IPS-20b (cell line): ENCODE results near the gene GAREM1.

Experiments
- H3K27ac ChIP-seq: one replicate; pipeline ENCODE4 v1.5.1; 2013; ENCODE audit warnings: low read length
- H3K27me3 ChIP-seq: 2 replicates; pipeline ENCODE4 v1.6.1; 2013; ENCODE audit warnings: mild to moderate bottlenecking, low read length, inconsistent platforms; ENCODE audit not compliant: insufficient read depth
- H3K36me3 ChIP-seq: 2 replicates; pipeline ENCODE4 v1.6.1; 2013; ENCODE audit warnings: low read depth, mild to moderate bottlenecking, inconsistent platforms, low read length, moderate library complexity; ENCODE audit not compliant: insufficient read depth
- H3K4me1 ChIP-seq: 2 replicates; pipeline ENCODE4 v1.6.1; 2013; ENCODE audit warnings: mild to moderate bottlenecking, control low read depth, inconsistent platforms, low read length, moderate library complexity; ENCODE audit not compliant: insufficient read depth
- H3K4me3 ChIP-seq: 2 replicates; pipeline ENCODE4 v1.5.1; 2013; ENCODE audit warnings: mild to moderate bottlenecking, low read length, inconsistent platforms
- H3K9ac ChIP-seq: 2 replicates; pipeline ENCODE4 v1.6.1; 2013; ENCODE audit warnings: low read depth, mild to moderate bottlenecking, inconsistent platforms, low read length, moderate library complexity
- H3K9me3 ChIP-seq: 2 replicates; pipeline ENCODE4 v1.6.1; 2013; ENCODE audit warnings: mild to moderate bottlenecking, low read depth, low read length, inconsistent platforms; ENCODE audit not compliant: insufficient read depth

The GAREM1 gene

DNA sequence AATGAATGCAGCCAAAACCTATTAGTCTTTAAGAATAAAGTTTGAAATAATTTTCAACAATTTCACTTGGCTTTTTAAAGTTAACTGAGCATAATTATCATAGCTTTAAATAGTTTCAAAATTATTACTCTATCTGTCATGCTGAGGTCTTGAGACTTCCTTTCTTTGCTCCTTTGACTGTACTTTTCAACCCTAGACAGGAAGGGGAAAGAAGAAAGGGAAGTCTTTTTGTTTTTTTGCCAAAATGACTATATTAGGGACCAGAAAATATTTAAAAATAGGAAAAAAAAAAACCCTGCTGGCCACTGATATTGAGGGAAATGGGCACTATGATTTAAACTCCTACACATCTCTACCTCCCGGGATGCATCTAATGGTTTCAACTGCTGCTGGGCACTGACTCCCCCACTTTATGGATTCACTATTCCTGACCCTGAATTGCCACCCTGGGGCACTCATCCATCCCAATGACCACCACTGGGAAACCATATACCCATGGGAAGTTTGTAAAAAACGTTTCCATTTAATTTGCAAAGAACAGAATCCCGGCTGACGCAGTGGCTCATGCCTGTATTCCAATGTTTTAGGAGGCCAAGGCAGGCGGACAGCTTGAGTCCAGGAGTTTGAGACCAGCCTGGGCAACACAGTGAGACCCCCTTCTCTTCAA is 50.5 kb downstream of the GAREM1 start:
- H3K27me3 ChIP-seq: no peaks in the 10 kb centered on the region
- H3K36me3 ChIP-seq: no peaks in the 10 kb centered on the region
- no peak overlapping the region for H3K9ac ChIP-seq
- no peaks in the 10 kb centered on the region for H3K9me3 ChIP-seq
- H3K4me1 ChIP-seq: no peaks in the 10 kb centered on the region
- no peak overlapping the region for H3K27ac ChIP-seq
- no peak overlapping the region for H3K4me3 ChIP-seq

DNA sequence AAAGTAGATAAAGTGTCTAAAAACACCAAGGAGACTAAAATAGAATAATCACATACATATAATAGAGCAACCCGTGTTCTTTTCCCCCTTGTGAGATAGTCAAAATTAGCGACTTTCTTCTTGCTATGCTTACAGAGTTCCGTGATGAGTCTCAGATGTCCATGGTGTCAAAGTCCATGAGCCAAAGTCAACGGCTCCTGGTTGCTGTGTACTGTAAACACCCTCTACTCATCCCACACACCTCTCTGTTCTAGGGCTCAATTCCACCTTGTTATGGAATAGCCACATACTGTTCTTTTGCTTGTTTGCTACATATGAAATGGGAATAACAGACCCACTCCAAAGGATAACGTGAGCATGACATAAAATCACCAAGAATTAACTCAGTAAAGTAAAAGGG is 52.5 kb downstream of the GAREM1 start:
- H3K4me3 ChIP-seq: no peak overlapping the region
- no peak overlapping the region for H3K27ac ChIP-seq
- H3K9ac ChIP-seq: no peak overlapping the region
- no peaks in the 10 kb centered on the region for H3K9me3 ChIP-seq
- H3K27me3 ChIP-seq: no peaks in the 10 kb centered on the region
- H3K4me1 ChIP-seq: no peaks in the 10 kb centered on the region
- no peaks in the 10 kb centered on the region for H3K36me3 ChIP-seq

DNA sequence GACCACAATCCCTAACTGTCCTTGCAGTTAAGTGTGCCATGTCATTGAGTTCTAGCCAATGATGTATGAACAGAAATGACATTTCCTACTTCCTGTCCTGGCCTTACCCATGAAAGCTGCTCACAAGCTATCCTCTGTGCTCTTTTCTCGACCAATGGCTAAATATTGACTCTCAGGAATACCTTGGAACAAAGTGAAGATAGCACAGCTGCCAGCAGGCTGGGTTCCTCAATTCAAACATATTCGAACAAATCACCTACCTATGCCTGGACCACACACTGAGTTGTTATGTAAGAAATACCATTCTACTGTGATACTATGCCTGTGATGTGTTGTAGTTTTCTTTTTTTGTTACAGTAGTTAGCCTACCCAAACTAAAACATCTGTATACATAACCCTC is 65.1 kb downstream of the GAREM1 start:
- no peak overlapping the region for H3K4me3 ChIP-seq
- H3K27ac ChIP-seq: no peak overlapping the region
- no peak overlapping the region for H3K9ac ChIP-seq
- H3K4me1 ChIP-seq: peaks cover 5% of the 10 kb centered on the region; the same call in 1 of the 2 replicates
- no peaks in the 10 kb centered on the region for H3K9me3 ChIP-seq
- H3K36me3 ChIP-seq: no peaks in the 10 kb centered on the region
- H3K27me3 ChIP-seq: no peaks in the 10 kb centered on the region

DNA sequence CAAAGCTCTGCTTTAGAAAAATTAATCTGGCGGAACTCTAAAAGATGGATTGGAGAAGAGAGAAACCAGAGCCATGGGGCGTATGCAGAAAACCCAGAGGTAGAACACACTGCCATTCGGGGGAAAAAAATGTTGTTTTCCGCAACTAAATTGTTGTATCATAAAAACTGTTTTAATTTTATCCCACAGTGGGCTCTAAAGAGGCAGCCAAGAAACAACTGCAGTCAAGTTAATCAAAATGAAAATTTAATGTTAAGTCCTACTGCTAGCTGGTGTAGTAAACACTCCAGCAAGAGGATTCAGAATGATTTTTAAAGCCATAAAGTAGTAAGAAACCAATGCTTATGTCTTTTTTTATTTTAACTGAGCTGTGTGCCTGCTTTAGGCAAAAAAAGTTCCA is 69.1 kb downstream of the GAREM1 start:
- H3K4me3 ChIP-seq: no peak overlapping the region
- peaks cover 5% of the 10 kb centered on the region; the same call in 1 of the 2 replicates for H3K4me1 ChIP-seq
- no peaks in the 10 kb centered on the region for H3K27me3 ChIP-seq
- no peak overlapping the region for H3K27ac ChIP-seq
- no peak overlapping the region for H3K9ac ChIP-seq
- H3K36me3 ChIP-seq: no peaks in the 10 kb centered on the region
- H3K9me3 ChIP-seq: no peaks in the 10 kb centered on the region

GRCh38 chr18:32393407-32393806 is 77.3 kb downstream of the GAREM1 start:
- Histone ChIP-seq H3K36me3 (no peaks in the 10 kb centered on the region), H3K4me1 (no peaks in the 10 kb centered on the region), H3K4me3 (no peak overlapping the region), H3K9me3 (no peaks in the 10 kb centered on the region), H3K27me3 (no peaks in the 10 kb centered on the region), H3K27ac (no peak overlapping the region), H3K9ac (no peak overlapping the region)

DNA sequence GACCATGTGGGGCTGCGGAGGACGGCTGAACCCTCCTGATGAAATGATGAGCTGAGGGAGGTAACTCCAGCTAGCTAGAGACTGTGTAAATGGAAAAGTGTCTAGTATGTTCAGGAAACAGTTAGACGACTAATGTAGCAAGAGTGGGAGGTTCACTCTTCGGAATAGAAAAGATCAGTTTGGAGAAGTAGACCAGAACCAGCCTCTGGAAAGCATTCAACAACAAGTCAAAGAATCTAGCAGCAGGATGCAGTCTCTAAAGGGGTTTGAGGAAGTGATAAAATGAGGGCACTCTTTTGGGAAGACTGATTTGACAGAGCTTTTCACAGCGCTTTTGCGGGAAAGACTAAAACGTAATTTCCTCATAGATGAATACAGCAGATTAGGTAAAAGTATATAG is 79.6 kb downstream of the GAREM1 start:
- Histone ChIP-seq H3K27me3 (no peaks in the 10 kb centered on the region), H3K9ac (no peak overlapping the region), H3K36me3 (no peaks in the 10 kb centered on the region), H3K4me1 (no peaks in the 10 kb centered on the region), H3K27ac (no peak overlapping the region), H3K4me3 (no peak overlapping the region), H3K9me3 (no peaks in the 10 kb centered on the region)

DNA sequence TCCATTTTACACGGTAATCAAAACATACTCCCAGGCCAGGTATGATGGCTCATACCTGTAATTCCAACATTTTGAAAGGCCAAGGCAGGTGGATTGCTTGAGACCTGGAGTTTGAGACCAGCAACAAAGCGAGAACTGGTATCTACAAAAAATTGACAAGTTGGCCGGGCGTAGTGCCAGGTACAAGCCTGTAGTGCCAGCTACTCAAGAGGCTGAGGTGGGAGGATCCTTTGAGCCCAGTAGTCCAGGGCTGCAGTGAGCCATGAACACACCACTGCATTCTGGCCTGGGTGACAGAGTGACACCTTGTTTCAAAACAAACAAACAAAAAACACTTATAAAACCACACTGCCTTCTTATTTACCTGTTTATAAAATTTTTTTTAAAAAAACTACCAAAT is 80.8 kb downstream of the GAREM1 start:
- Histone ChIP-seq H3K36me3 (no peaks in the 10 kb centered on the region), H3K4me1 (no peaks in the 10 kb centered on the region), H3K9ac (no peak overlapping the region), H3K27ac (no peak overlapping the region), H3K27me3 (no peaks in the 10 kb centered on the region), H3K9me3 (no peaks in the 10 kb centered on the region), H3K4me3 (no peak overlapping the region)

- H3K27ac ChIP-seq: no peak overlapping the region
- H3K9ac ChIP-seq: no peak overlapping the region
- no peaks in the 10 kb centered on the region for H3K9me3 ChIP-seq
- H3K4me1 ChIP-seq: no peaks in the 10 kb centered on the region
- H3K4me3 ChIP-seq: no peak overlapping the region
- H3K36me3 ChIP-seq: no peaks in the 10 kb centered on the region
- H3K27me3 ChIP-seq: no peaks in the 10 kb centered on the region
Measured at GRCh38 chr18:32389191-32389590, 81.5 kb downstream of the GAREM1 start.

DNA sequence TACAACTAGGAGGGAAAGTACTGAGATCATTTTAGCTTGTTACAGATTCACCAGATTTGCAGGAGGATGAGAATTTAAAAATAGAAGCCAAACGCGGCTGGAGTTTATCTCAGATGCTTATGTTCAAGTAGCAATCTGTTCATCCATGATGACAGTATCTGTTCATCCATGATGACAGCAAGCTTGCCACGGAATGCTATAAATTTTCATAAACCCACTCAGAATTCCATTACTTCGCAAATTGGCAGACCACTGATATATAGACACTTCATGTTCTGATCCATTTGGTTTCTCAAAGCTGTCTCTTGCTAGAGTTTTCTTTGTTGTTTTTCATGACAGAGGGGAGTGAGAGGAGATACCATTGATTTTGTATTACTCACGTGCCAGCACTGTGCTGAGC is 84.2 kb downstream of the GAREM1 start:
- Histone ChIP-seq H3K27me3 (no peaks in the 10 kb centered on the region), H3K4me3 (no peak overlapping the region), H3K4me1 (no peaks in the 10 kb centered on the region), H3K9ac (no peak overlapping the region), H3K36me3 (no peaks in the 10 kb centered on the region), H3K9me3 (no peaks in the 10 kb centered on the region), H3K27ac (no peak overlapping the region)

DNA sequence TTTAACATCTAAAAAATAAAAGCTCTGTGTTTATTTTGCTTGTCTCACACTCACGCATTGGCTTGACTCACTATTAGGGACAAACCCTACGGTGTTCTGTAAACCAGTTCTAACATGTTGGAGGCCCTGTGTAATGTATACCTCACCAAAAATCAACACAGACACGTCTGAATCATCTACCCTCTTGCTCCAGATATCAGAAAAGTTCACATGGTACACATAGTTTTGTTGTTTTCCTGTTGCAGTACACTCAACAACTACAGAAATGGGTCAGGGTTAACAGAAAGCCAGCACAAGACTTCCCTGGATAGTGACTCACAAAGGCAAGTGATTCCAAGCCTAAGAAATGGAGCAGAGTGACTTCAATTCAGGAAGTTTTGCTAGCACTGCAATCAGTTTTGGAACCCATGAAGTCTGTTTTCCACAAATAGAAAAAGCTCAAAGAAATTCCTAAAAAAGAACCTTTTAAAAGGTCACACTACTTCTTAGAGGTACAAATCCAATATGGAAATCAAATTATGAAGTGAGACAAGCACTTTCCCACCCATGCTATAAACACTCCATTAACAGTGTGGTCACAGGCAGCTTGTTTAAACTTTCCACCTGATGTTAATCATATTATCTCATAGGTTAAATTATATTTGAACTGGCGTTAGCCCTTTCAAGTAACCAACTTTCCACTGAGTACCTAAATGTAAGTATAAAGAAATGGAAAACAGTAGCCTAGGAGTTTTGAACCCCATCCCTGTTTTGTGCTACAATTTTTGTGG is 87.4 kb downstream of the GAREM1 start:
- no peaks in the 10 kb centered on the region for H3K27me3 ChIP-seq
- H3K9me3 ChIP-seq: no peaks in the 10 kb centered on the region
- H3K27ac ChIP-seq: no peak overlapping the region
- H3K4me1 ChIP-seq: no peaks in the 10 kb centered on the region
- no peak overlapping the region for H3K4me3 ChIP-seq
- H3K36me3 ChIP-seq: no peaks in the 10 kb centered on the region
- H3K9ac ChIP-seq: no peak overlapping the region

DNA sequence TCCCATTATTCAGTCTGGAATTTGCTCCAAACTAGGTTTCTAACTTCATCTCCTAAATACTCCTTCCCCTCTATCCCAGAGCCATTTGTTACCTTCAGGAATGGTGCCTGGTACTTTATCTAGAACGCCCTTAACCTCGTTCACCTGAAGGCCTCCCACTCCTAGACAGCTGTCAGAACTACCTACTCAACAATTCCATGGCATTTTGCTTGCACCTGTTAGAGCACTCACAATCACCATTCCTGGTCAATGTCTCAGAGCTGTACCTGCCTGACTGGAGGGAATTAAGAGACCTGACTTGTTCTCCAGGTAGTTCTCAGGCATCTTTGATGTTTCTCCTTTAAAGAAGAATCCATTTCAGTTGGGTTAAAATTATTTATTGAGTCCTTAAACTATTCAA is 88.9 kb downstream of the GAREM1 start:
- Histone ChIP-seq H3K27me3 (no peaks in the 10 kb centered on the region), H3K4me3 (no peak overlapping the region), H3K9me3 (no peaks in the 10 kb centered on the region), H3K9ac (no peak overlapping the region), H3K27ac (no peak overlapping the region), H3K36me3 (no peaks in the 10 kb centered on the region), H3K4me1 (no peaks in the 10 kb centered on the region)

DNA sequence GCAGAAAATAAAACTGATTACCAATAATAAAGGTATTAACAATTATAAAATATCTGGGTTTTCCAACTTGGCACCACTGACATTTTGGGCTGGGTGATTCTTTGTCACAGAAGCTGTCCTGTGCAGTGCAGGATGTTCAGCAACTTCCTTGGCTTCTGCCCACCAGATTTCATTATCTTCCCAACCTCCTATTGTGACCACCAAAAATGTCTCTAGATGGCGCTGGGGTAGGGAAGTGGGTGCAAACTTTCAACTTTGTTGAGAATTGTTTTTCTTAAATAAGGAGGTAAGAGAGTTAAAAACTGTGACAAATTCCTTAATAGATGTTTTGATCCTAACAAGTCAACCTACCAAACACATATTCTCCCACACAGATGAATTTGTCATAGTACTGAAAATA is 90.1 kb downstream of the GAREM1 start:
- Histone ChIP-seq H3K4me1 (no peaks in the 10 kb centered on the region), H3K27ac (no peak overlapping the region), H3K4me3 (no peak overlapping the region), H3K27me3 (no peaks in the 10 kb centered on the region), H3K9me3 (no peaks in the 10 kb centered on the region), H3K36me3 (no peaks in the 10 kb centered on the region), H3K9ac (no peak overlapping the region)
